Memory B cell (primary cell): Measurements from ENCODE around the gene CGREF1.

ENCODE experiments used
- ATAC-seq: fragments of 150-1000 bp; cut with Tn5 transposase; 2 replicates; pipeline ENCODE4 v1.10.0; 2021; ENCODE audit warnings: low read depth, mild to moderate bottlenecking, moderate library complexity
- DNase-seq, 2 donors: peaks; one replicate each; pipeline ENCODE4 v3.0.0; 2022; ENCODE audit warnings: low spot score in 2 of 2
- H3K27ac Mint-ChIP-seq: one replicate; pipeline ENCODE4 v1.8.0; 2022; ENCODE audit warnings: mild to moderate bottlenecking, moderate library complexity, mixed read lengths
- H3K27me3 Mint-ChIP-seq: one replicate; pipeline ENCODE4 v1.8.0; 2022; ENCODE audit warnings: mixed read lengths
- H3K36me3 Mint-ChIP-seq: one replicate; pipeline ENCODE4 v1.8.0; 2022; ENCODE audit warnings: mild to moderate bottlenecking, mixed read lengths
- H3K4me1 Mint-ChIP-seq: one replicate; pipeline ENCODE4 v1.8.0; 2022; ENCODE audit warnings: mixed read lengths
- H3K4me3 Mint-ChIP-seq: one replicate; pipeline ENCODE4 v1.8.0; 2022; ENCODE audit warnings: mild to moderate bottlenecking, moderate library complexity, mixed read lengths
- H3K9me3 Mint-ChIP-seq: one replicate; pipeline ENCODE4 v1.8.0; 2022; ENCODE audit warnings: mixed read lengths

The CGREF1 gene

DNA sequence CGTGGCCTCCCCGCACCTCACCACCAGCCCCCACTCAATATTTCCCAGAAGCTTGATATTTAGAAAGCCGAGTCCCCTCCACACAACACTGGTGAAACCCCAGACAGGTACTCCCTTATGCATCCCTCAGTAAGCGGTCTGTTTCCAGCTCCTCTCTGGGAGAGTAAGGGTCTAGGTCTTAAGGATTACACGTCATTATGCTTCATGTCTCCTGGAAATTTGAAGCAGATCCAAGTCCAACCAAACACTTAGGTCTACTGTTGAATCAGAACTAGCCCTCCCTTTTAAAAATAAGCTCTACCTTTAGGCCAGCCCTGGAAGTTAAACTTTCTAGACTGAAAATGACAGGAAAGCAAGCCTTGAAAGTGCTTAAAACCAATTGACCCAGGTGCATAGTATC lies 46.0 kb downstream of the CGREF1 start:
- ATAC-seq (no peak), DNase-seq (no peak)
- Mint-ChIP-seq H3K9me3 (no peaks in the 10 kb centered on the region), H3K36me3 (peaks cover 11% of the 10 kb centered on the region), H3K4me1 (peaks cover 46% of the 10 kb centered on the region), H3K4me3 (peak overlapping the region; percentile 51), H3K27ac (no peak overlapping the region), H3K27me3 (peaks cover 1% of the 10 kb centered on the region)

DNA sequence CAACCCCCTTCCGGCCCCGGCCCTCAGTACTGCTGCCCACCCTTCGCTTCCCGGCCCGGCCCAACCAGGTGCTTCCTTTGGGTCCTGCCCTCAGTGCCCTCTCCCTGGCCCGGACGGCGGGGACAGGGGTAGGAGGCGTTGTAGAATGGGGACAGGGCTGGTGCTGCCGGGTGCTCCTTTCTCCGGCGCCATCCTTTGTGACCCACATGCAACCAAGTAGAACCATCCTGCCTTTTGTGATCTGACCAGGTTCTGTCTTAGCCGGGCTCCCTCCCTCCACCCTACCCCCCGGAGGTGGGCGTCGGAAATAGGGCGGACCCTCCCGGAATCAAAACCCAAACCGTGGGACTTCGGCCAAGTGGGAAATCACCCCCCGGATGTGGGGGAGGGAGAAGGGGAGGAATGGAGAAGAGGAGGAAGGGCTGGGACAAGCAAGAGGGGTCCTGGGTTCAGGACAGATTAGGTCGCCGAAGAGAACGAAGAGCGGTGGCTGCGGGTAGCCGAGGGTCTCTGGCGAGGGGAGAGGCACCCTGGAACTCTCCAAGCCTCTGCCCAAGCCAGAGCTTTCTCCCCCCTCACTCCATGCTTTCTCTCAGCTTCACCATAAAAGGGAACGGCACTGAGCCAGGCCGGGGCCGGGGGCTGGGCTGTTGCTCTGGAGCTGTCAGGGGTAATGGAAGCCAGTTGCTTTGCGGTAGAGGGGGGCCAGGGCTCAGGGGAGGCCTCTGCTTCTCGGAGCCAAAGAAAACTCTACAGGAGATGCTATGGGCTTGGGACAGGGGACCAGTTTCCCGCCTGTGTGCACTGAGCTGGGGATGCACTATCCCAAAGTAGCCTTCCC lies 46.7 kb downstream of the CGREF1 start:
- H3K36me3 Mint-ChIP-seq = peaks cover 13% of the 10 kb centered on the region
- H3K4me3 Mint-ChIP-seq = peak overlapping the region; percentile 83
- H3K27ac Mint-ChIP-seq = peak overlapping the region; percentile 93
- no peaks in the 10 kb centered on the region for H3K27me3 Mint-ChIP-seq
- no peaks in the 10 kb centered on the region for H3K9me3 Mint-ChIP-seq
- DNase-seq (no peak), ATAC-seq (no peak)
- peaks cover 41% of the 10 kb centered on the region for H3K4me1 Mint-ChIP-seq

DNA sequence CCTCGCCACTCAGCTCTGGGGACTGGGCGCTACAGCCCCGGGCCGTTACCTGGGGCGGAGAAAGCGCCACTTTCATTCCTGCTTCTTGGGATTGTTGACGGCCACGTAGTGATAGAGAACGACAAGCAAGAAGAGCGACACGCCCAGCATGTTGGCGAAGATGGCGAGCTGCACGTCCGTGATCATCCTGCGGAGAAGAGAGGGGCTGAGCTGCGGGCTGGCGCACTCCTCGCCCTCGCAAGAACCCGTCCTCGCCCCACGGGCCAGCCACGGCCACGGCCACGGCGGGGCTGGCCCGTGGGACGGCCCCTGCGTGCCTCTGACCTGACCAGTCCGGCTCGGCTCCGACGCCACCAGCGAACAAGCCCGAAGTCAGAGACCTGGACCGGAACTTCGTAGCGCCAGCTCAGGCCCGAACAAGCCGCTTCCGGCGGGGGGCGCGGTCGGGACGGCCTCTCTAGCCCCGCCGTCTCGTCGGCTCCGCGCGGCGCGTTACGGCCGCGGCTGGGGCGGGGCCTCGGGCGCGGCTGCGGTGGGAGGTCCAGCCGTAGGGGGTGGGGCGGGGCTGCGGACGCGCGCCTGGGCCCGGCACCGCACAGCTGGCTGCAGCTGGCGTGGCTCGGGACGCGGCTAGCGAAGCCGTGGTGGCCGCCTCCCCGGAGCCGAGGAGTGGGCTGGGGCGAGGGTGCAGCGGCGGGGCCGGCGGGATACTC lies 47.5 kb downstream of the CGREF1 start, which contains the start of gene OST4:
TSS of gene OST4 (minus strand) at position 378 of the 713 bp plus-strand sequence.
- ATAC-seq = peak; percentile 92
- Mint-ChIP-seq H3K27me3 (no peaks in the 10 kb centered on the region), H3K9me3 (no peaks in the 10 kb centered on the region)

DNA sequence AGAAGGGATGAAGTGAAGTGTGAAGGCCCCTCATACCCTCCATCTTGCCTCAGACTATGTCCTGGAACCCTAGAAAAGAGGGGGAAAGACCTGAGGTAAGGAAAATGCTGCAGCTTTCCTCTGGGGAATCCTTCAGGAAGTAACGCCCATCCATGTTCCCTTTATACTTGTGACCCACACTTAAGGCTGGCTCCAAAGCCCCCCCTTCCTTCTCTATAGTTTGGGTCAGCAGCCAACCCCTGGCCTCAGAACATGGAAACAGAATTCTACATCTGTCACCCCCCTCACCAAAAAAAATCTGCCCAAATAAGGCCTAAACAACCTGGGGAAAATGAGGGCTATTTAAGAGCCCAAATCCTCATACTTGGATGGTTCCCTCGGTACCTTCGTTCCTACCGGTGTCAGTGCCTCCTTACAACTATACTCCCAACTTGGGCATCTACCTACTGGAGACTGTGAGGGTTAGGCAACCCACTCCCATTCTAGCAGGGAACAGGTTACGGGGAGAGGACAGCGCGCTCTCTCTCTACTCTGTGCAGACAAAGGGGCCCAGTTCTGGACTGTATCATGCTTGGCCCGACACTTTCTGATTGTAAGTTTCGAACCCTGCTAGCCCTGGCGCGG lies 48.2 kb downstream of the CGREF1 start:
- DNase-seq = no peak
- no peaks in the 10 kb centered on the region for H3K9me3 Mint-ChIP-seq
- peak overlapping the region; percentile 98 for H3K4me3 Mint-ChIP-seq
- peaks cover 17% of the 10 kb centered on the region for H3K36me3 Mint-ChIP-seq
- H3K27ac Mint-ChIP-seq = peak overlapping the region; percentile 93
- peak; percentile 2 for ATAC-seq
- H3K27me3 Mint-ChIP-seq = no peaks in the 10 kb centered on the region
- peaks cover 34% of the 10 kb centered on the region for H3K4me1 Mint-ChIP-seq

More for the DNA sequence above, 47.5 kb downstream of the CGREF1 start, which contains the start of gene OST4:
- H3K27ac Mint-ChIP-seq = peak within 1 kb of the TSS; percentile 93
- peaks cover 37% of the 10 kb centered on the region for H3K4me1 Mint-ChIP-seq
- peaks cover 13% of the 10 kb centered on the region for H3K36me3 Mint-ChIP-seq
- H3K4me3 Mint-ChIP-seq = peak within 1 kb of the TSS; percentile 98
- peak; percentile 87 to 89 for DNase-seq

DNA sequence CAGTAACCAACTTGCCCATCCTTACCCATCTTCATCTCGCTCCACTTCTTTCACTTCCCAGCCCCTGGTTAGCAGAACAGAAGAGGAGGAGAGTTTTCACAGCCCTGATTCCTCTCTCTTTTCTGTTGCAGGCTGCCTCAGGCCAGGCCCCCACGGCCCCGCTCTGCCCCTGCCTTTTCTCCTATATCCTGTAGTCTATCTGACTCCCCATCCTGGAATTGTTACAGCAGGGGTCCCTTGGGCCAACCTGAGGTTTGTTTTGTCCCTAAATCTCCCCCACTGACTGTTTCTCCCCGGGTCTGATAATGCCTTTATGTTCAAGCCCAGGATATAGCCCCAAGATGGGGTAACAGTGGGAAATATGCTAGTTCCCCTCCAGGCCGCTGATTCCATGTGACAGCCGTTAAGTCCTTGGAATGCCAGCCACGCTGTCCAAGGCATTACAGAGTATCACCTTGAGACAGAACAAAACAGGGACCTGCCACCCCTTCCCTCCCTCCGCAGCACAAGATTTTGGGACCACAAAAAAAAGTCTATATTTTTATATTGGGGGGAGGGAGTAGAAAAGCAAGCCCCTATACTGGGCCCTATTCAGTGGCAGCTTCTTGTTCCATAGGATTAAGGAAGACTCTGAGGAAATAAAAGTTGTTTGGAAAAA lies 48.8 kb downstream of the CGREF1 start:
- Mint-ChIP-seq H3K4me3 (peak overlapping the region; percentile 98), H3K4me1 (peaks cover 34% of the 10 kb centered on the region), H3K9me3 (no peaks in the 10 kb centered on the region), H3K36me3 (peaks cover 19% of the 10 kb centered on the region), H3K27ac (peak overlapping the region; percentile 93), H3K27me3 (no peaks in the 10 kb centered on the region)
- DNase-seq = no peak
- ATAC-seq = no peak

DNA sequence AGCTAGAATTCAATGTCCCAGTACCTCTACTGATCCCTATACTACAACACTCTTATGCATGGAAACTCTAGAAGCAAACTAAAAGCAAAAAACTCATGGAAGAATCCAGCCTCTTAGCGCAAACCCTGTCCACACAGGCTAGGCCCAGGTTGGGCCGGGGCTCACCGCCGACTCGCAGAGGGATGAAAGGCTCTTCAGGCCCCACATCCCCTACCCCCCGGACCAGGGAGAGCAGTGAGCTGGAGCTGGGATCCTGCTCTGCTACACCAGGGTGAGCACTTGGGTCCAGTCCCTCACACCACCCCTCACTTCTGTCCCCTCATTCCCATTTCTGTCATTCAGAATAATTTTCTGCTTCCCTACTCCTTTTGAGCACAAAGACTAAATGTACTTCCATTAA lies 49.5 kb downstream of the CGREF1 start:
- H3K36me3 Mint-ChIP-seq = peaks cover 19% of the 10 kb centered on the region
- no peaks in the 10 kb centered on the region for H3K27me3 Mint-ChIP-seq
- peaks cover 28% of the 10 kb centered on the region for H3K4me1 Mint-ChIP-seq
- H3K4me3 Mint-ChIP-seq = no peak overlapping the region
- DNase-seq (no peak), ATAC-seq (no peak)
- H3K9me3 Mint-ChIP-seq = no peaks in the 10 kb centered on the region
- H3K27ac Mint-ChIP-seq = peak overlapping the region; percentile 93

DNA sequence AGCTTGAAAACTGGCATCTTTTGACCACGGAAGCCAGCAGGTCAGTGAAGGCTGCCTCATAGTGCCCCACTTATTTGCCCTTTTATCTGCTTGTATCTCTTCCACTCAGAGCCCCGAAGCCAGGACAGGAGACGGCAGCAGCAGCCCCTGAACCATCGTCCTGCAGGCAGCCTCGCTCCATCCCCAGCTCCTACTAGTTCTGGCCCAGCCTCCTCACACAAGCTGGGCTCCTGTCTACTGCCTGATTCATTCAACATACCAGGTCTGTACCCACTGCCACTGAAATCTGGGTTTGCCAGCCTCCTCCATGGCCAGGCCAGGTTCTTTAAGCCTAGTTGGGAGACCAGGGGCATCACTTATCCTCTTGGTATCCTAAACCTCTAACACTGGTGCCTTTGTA lies 51.5 kb downstream of the CGREF1 start:
- H3K27ac Mint-ChIP-seq = no peak overlapping the region
- DNase-seq (no peak), ATAC-seq (no peak)
- H3K9me3 Mint-ChIP-seq = no peaks in the 10 kb centered on the region
- no peaks in the 10 kb centered on the region for H3K27me3 Mint-ChIP-seq
- no peak overlapping the region for H3K4me3 Mint-ChIP-seq
- peaks cover 23% of the 10 kb centered on the region for H3K36me3 Mint-ChIP-seq
- H3K4me1 Mint-ChIP-seq = peaks cover 32% of the 10 kb centered on the region

DNA sequence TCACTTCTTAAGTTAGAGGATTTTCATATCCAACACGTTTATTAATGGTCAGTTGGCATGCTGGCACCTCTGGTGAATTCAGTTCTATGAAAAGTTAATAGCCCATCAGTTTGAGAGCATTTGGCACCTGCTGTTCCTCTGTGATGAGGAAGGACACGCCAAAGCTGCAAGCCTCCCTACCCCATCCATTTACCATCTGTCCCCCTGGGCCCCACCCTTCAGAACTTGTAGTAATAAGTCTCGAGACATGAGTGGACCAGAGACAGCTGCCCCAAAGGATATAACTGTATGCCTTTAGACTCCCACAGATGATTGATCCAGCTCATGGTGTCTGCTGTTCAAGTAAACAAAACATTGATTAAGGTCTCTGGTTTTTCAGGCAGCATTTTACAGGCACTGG lies 53.8 kb downstream of the CGREF1 start:
- no peak overlapping the region for H3K27ac Mint-ChIP-seq
- H3K27me3 Mint-ChIP-seq = no peaks in the 10 kb centered on the region
- peaks cover 26% of the 10 kb centered on the region for H3K4me1 Mint-ChIP-seq
- no peaks in the 10 kb centered on the region for H3K9me3 Mint-ChIP-seq
- no peak for ATAC-seq
- DNase-seq = no peak
- no peak overlapping the region for H3K4me3 Mint-ChIP-seq
- H3K36me3 Mint-ChIP-seq = peaks cover 23% of the 10 kb centered on the region

DNA sequence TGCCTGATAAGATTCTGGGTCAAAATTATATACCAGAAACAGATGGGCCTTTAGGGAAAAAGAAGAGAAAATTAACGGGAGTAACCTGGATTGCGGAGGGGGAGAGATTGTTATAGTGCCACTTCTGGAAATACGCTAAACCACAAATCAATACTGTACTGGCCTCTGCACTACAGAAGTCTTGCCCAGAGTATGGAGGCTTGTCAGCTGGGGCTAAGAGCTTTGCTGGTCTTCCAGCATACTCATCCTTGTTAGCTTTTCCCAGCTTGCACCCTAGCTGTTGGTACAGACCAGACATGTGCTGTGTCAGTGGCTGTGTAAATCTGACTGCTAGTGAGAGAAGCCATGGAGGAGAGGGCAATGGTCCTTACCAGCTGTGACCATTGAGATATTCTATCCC lies 58.6 kb downstream of the CGREF1 start:
- Mint-ChIP-seq H3K9me3 (no peaks in the 10 kb centered on the region), H3K36me3 (peaks cover 13% of the 10 kb centered on the region), H3K27me3 (no peaks in the 10 kb centered on the region), H3K4me3 (no peak overlapping the region), H3K27ac (no peak overlapping the region), H3K4me1 (peaks cover 7% of the 10 kb centered on the region)
- DNase-seq (no peak), ATAC-seq (no peak)

DNA sequence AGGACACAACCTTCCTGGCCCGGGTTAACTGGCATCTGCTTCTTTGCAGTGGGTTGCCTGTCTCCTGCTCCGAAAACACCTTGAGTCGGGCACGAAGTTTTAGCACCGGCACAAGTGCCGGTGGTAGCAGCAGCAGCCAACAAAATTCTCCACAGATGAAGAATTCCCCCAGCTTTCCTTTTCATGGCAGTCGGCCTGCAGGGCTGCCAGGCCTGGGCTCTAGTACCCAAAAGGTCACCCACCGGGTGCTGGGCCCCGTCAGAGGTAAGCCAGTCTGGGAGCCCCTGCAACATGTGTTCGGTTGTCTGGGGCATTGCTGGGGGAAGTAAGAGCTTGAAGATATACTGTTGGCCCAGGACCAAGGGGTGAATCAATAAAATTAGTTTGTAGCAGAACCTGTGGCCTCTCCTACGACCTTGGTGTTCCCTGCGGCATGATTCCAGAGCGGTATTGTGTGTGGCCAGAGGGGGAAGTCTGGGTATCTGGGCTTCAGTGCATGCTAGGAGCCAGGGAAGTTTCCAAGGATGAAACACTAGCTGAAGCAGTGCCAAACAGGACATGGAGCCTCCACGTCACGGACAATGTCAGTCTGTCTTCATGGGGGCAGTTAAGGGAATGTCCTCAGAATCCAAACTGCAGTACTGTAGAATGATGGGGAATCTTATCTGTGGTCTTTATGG lies 59.6 kb downstream of the CGREF1 start:
- H3K9me3 Mint-ChIP-seq = no peaks in the 10 kb centered on the region
- no peak overlapping the region for H3K4me3 Mint-ChIP-seq
- H3K27me3 Mint-ChIP-seq = no peaks in the 10 kb centered on the region
- H3K36me3 Mint-ChIP-seq = peaks cover 18% of the 10 kb centered on the region
- H3K27ac Mint-ChIP-seq = no peak overlapping the region
- ATAC-seq (no peak), DNase-seq (no peak)
- H3K4me1 Mint-ChIP-seq = peaks cover 10% of the 10 kb centered on the region

DNA sequence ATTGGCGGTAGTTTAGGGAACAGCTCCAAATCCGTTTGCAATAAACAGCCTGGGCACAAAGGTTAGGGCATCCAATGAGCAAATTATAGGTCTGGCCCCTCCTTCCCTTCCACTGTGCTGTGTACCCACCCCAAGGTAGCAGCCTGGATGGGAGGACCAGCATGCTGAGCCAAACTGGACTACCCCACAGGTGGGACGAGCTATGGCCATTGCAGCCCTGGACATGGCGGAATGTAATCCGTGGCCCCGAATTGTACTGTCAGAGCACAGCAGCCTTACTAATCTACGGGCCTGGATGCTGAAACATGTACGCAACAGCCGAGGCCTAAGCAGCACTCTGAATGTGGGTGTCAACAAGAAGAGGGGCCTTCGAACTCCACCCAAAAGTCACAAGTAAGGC lies 60.7 kb downstream of the CGREF1 start:
- H3K27ac Mint-ChIP-seq = no peak overlapping the region

DNA sequence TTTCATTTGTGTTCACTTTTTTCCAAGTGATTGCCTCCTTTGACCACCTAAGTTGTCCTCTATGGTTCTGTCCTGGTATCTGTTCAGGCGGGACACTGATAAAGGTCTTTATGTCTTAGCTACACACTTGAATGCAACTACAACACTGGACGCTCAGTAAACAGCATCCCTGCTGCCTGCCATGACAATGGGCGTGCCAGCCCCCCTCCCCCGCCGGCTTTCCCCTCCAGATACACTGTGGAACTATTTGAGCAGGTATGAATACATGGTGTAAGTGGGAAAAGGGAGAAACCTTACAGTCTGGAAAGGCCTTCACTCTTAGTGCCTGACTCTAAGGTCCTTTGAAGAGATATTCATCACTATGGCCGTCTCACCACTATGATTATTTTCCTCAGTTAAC lies 61.7 kb downstream of the CGREF1 start:
- no peaks in the 10 kb centered on the region for H3K9me3 Mint-ChIP-seq
- peaks cover 5% of the 10 kb centered on the region for H3K4me1 Mint-ChIP-seq
- peaks cover 20% of the 10 kb centered on the region for H3K36me3 Mint-ChIP-seq
- H3K27me3 Mint-ChIP-seq = no peaks in the 10 kb centered on the region
- H3K27ac Mint-ChIP-seq = no peak overlapping the region
- no peak overlapping the region for H3K4me3 Mint-ChIP-seq
- ATAC-seq (no peak), DNase-seq (no peak)

More for the DNA sequence above, 60.7 kb downstream of the CGREF1 start:
- Mint-ChIP-seq H3K27me3 (no peaks in the 10 kb centered on the region), H3K4me1 (peaks cover 7% of the 10 kb centered on the region), H3K36me3 (peaks cover 23% of the 10 kb centered on the region), H3K4me3 (no peak overlapping the region), H3K9me3 (no peaks in the 10 kb centered on the region)
- ATAC-seq = no peak
- DNase-seq = no peak

DNA sequence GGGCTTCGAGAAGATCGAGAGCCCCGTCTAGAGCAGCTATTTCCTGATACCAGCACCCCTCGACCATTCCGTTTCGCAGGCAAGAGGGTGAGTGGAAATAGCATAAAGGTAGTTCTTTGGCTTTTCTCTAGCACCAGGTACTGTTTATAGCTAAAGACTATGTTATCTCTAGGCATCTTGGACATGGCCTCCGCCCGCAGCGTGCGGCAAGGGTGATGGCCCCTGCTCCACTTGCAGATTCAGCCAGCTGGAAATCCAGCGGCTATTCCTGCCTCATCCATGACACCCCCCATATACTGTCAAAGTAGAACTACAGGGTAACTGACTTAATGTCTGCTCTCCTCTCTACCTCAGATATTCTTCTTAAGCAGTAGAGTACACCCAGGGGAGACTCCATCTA lies 64.2 kb downstream of the CGREF1 start:
- Mint-ChIP-seq H3K27me3 (no peaks in the 10 kb centered on the region), H3K9me3 (no peaks in the 10 kb centered on the region), H3K4me3 (no peak overlapping the region), H3K4me1 (peaks cover 15% of the 10 kb centered on the region), H3K36me3 (peaks cover 20% of the 10 kb centered on the region), H3K27ac (no peak overlapping the region)
- no peak for DNase-seq
- ATAC-seq = no peak
